HepG2 (cell line): ENCODE measurements around the gene KRT4. TPM values are rescaled to one million over a fixed set of nuclear protein-coding genes. Genes with fewer than 3 reads are reported as not detected.

Experiments
- ATAC-seq: fragments of 200-7000 bp; cut with Tn5 transposase; 3 replicates; pipeline ENCODE4 v1.9.1; 2020; ENCODE audit warnings: mild to moderate bottlenecking, moderate library complexity
- BruUV-seq: library from RNA; stranded (reverse); fragments of 400-500 nt; replicated peaks from 2 replicates; lab custom pipeline; 2021; lab: Mats Ljungman, UMichigan
- CTCF ChIA-PET: fragments of 300-600 bp; formaldehyde crosslinking; extraction: SDS; loops from one replicate; lab custom pipeline; 2021; ENCODE audit warnings: low total read pairs, inconsistent platforms, low intra/inter-chr PET ratio; lab: Yijun Ruan, JAX
- POLR2A ChIA-PET: fragments of 350-600 bp; sonication (Branson Sonifier 250); formaldehyde crosslinking; loops from one replicate; lab custom pipeline; 2020; ENCODE audit warnings: antibody characterized with exemption, inconsistent platforms; lab: Yijun Ruan, JAX
- DNase-seq: peaks from one replicate; pipeline ENCODE4 v3.0.0-alpha.2; 2015; ENCODE audit warnings: low spot score
- FAIRE-seq: peaks from 3 replicates; lab custom pipeline; 2011; peaks lifted over from hg19 to GRCh38; lab: Jason Lieb, UNC
- H2AFZ ChIP-seq: one replicate; pipeline ENCODE4 v1.6.1; 2011; ENCODE audit warnings: low read length, inconsistent platforms
- H3K27ac ChIP-seq: fragments of 300-600 bp; 3 replicates; pipeline ENCODE4 v1.8.0; 2011; ENCODE audit warnings: mixed run types, mild to moderate bottlenecking, mixed read lengths, low read length, inconsistent platforms; ENCODE audit not compliant: insufficient read depth; ENCODE audit errors: extremely low read length
- H3K27me3 ChIP-seq, 2 experiments: fragments of 200-600 bp in 1 of 2; 2 replicates in 1 of 2; 3 replicates in 1 of 2; pipeline versions ENCODE4 v1.6.0 to v1.8.0; 2011; ENCODE audit warnings: low read length in 2 of 2, mild to moderate bottlenecking in 2 of 2, moderate library complexity in 2 of 2, inconsistent platforms in 1 of 2; ENCODE audit not compliant: insufficient read depth in 2 of 2, control insufficient read depth in 1 of 2
- H3K36me3 ChIP-seq, 2 experiments: fragments of 200-600 bp in 1 of 2; replicated peaks in 1 of 2; 2 replicates in 1 of 2; 3 replicates in 1 of 2; pipeline versions ENCODE4 v1.5.1 to v1.8.0; 2011; ENCODE audit warnings: low read length in 2 of 2, inconsistent platforms in 1 of 2; ENCODE audit not compliant: insufficient read depth in 2 of 2, control insufficient read depth in 1 of 2
- H3K4me1 ChIP-seq: 2 replicates; pipeline ENCODE4 v1.5.1; 2012; ENCODE audit warnings: low read length, inconsistent platforms; ENCODE audit not compliant: insufficient read depth
- H3K4me2 ChIP-seq: 2 replicates; pipeline ENCODE4 v1.6.0; 2011; ENCODE audit warnings: low read depth, low read length, inconsistent platforms
- H3K4me3 ChIP-seq, 3 experiments: fragments of 200-600 bp in 1 of 3; sonication (generic), shearing (Covaris generic) in 1 of 3; replicated peaks in 1 of 3; 2 replicates each; pipeline ENCODE4 v1.5.1; 2011 to 2016; ENCODE audit warnings: low read length in 3 of 3, inconsistent platforms in 2 of 3, low read depth in 2 of 3, mild to moderate bottlenecking in 2 of 3, control low read depth in 1 of 3, mixed read lengths in 1 of 3; ENCODE audit not compliant: insufficient read depth in 1 of 3
- H3K79me2 ChIP-seq: one replicate; pipeline ENCODE4 v1.6.1; 2011; ENCODE audit warnings: low read length, inconsistent platforms; ENCODE audit not compliant: insufficient read depth
- H3K9ac ChIP-seq: 2 replicates; pipeline ENCODE4 v1.6.0; 2011; ENCODE audit warnings: mild to moderate bottlenecking, low read depth, low read length, inconsistent platforms; ENCODE audit not compliant: insufficient read depth
- H3K9me3 ChIP-seq: 2 replicates; pipeline ENCODE4 v1.5.1; 2012; ENCODE audit warnings: mild to moderate bottlenecking, low read length
- H4K20me1 ChIP-seq: 2 replicates; pipeline ENCODE4 v1.6.0; 2011; ENCODE audit warnings: inconsistent platforms, mild to moderate bottlenecking, low read length, moderate library complexity; ENCODE audit not compliant: insufficient read depth
- ATF7 ChIP-seq, 2 experiments: fragments of 450-650 bp in 1 of 2; sonication (generic) in 1 of 2; formaldehyde crosslinking in 1 of 2; IDR thresholded peaks; 2 replicates each; pipeline versions ENCODE4 v1.4.0 to v1.6.1; 2016 to 2020; ENCODE audit warnings: antibody characterized with exemption in 1 of 2, mild to moderate bottlenecking in 1 of 2, missing genetic modification reagents in 1 of 2
- DDIT3 ChIP-seq: sonication (generic); formaldehyde crosslinking; IDR thresholded peaks from 2 replicates; pipeline ENCODE4 v1.4.0; 2020; ENCODE audit warnings: mild to moderate bottlenecking, missing genetic modification reagents
- ETV6 ChIP-seq: sonication (generic); formaldehyde crosslinking; conservative IDR thresholded peaks from 2 replicates; pipeline ENCODE4 v1.4.0; 2020; ENCODE audit warnings: missing genetic modification reagents
- FOXK2 ChIP-seq: fragments of 450-650 bp; IDR thresholded peaks from 2 replicates; pipeline ENCODE4 v1.6.1; 2016
- HMG20B ChIP-seq: conservative IDR thresholded peaks from 2 replicates; pipeline ENCODE4 v1.6.1; 2016; ENCODE audit warnings: missing genetic modification reagents, missing compliant biosample characterization
- JUN ChIP-seq: sonication (generic); formaldehyde crosslinking; IDR thresholded peaks from 2 replicates; pipeline ENCODE4 v1.4.0; 2020; ENCODE audit warnings: mild to moderate bottlenecking, missing genetic modification reagents
- KLF13 ChIP-seq: sonication (generic); formaldehyde crosslinking; IDR thresholded peaks from 2 replicates; pipeline ENCODE4 v1.4.0; 2020; ENCODE audit warnings: mild to moderate bottlenecking, missing genetic modification reagents
- KLF6 ChIP-seq: IDR thresholded peaks from 2 replicates; pipeline ENCODE4 v1.8.0; 2016; ENCODE audit warnings: missing biosample characterization, missing genetic modification reagents
- NCOA5 ChIP-seq: sonication (generic); formaldehyde crosslinking; IDR thresholded peaks from 2 replicates; pipeline ENCODE4 v1.4.0; 2020; ENCODE audit warnings: missing genetic modification reagents
- NR2F1 ChIP-seq, 2 experiments: fragments of 450-650 bp in 1 of 2; formaldehyde crosslinking in 1 of 2; IDR thresholded peaks; 2 replicates each; pipeline versions ENCODE4 v1.5.0 to v1.6.1; 2016 to 2020; ENCODE audit warnings: mild to moderate bottlenecking in 1 of 2, missing compliant biosample characterization in 1 of 2, missing genetic modification reagents in 1 of 2, moderate library complexity in 1 of 2
- NR2F6 ChIP-seq, 2 experiments: IDR thresholded peaks; 2 replicates each; pipeline ENCODE4 v1.6.1; 2016; ENCODE audit warnings: antibody characterized with exemption in 1 of 2, mild to moderate bottlenecking in 1 of 2
- POLR2A ChIP-seq, 2 experiments: IDR thresholded peaks; 2 replicates each; pipeline ENCODE4 v1.6.1; 2011; ENCODE audit warnings: low read depth in 2 of 2, low read length in 2 of 2, mild to moderate bottlenecking in 1 of 2, moderate library complexity in 1 of 2; ENCODE audit not compliant: insufficient read depth in 1 of 2
- XRCC5 ChIP-seq: fragments of 200-400 bp; formaldehyde crosslinking; optimal IDR thresholded peaks from 2 replicates; pipeline ENCODE3; 2017; ENCODE audit warnings: mild to moderate bottlenecking, low read length
- ZC3H4 ChIP-seq: sonication (generic); formaldehyde crosslinking; IDR thresholded peaks from 2 replicates; pipeline ENCODE4 v1.4.0; 2020; ENCODE audit warnings: missing genetic modification reagents, borderline replicate concordance
- ZNF484 ChIP-seq: sonication (generic); formaldehyde crosslinking; IDR thresholded peaks from 2 replicates; pipeline ENCODE4 v1.5.1; 2020; ENCODE audit warnings: mild to moderate bottlenecking, low read depth, missing genetic modification reagents, borderline replicate concordance
- ZNF746 ChIP-seq: sonication (generic); formaldehyde crosslinking; IDR thresholded peaks from 2 replicates; pipeline ENCODE4 v1.8.0; 2022; ENCODE audit warnings: mild to moderate bottlenecking, missing genetic modification reagents
- ZNF841 ChIP-seq: sonication (generic); formaldehyde crosslinking; IDR thresholded peaks from 2 replicates; pipeline ENCODE4 v1.8.1; 2023; ENCODE audit warnings: missing genetic modification reagents, borderline replicate concordance
- ZNF878 ChIP-seq: sonication (generic); formaldehyde crosslinking; IDR thresholded peaks from 2 replicates; pipeline ENCODE4 v1.8.1; 2023; ENCODE audit warnings: mild to moderate bottlenecking, missing genetic modification reagents, moderate library complexity
- WGBS: methylation state at CpG from one replicate; pipeline ENCODE4 v1.1.6; 2017; ENCODE audit warnings: low lambda C conversion rate; 5-methylcytosine and 5-hydroxymethylcytosine counted together
- in situ Hi-C: cut with HindIII; loops from 2 replicates; pipeline ENCODE4 v1.10.0; 2017; ENCODE audit warnings: low pct_unique_long_range_greater_than_20kb; ENCODE audit not compliant: extremely low pct_ligation_motif_present
- intact Hi-C: fragments of 100-400 bp; cut with micrococcal nuclease; formaldehyde crosslinking; loops from one replicate; pipeline ENCODE4 v1.10.0; 2022; ENCODE audit not compliant: unreplicated experiment
- polyA plus RNA-seq, 8 experiments: library from polyadenylated mRNA; depleted of rRNA in 3 of 8; stranded (reverse) in 7 of 8; unstranded in 1 of 8; fragments of >200 nt; fragmentation: Illumina TruSeq in 4 of 8; extraction: Trizol in 4 of 8; gene quantifications; 2 replicates each; pipeline versions ENCODE4 v1.2.1 to v1.2.3, GENCODE V29; 2011 to 2016; ENCODE audit warnings: low read depth in 4 of 8, missing spikeins in 1 of 8, mixed read lengths in 1 of 8; ENCODE audit not compliant: insufficient read depth in 1 of 8
- total RNA-seq, 5 experiments: library from RNA; depleted of rRNA; stranded (reverse); fragments of >200 nt; fragmentation: Illumina TruSeq; extraction: Trizol; gene quantifications; 2 replicates each; pipeline ENCODE4 v1.2.3, GENCODE V29; 2016; ENCODE audit warnings: low read depth in 1 of 5
- TF ChIP-seq, protein P1 (sequence below): sonication (generic); formaldehyde crosslinking; IDR thresholded peaks from 2 replicates; pipeline ENCODE4 v1.4.0; 2020; ENCODE audit warnings: low read depth, mild to moderate bottlenecking, missing genetic modification reagents
- TF ChIP-seq, protein P2 (sequence below): sonication (generic); formaldehyde crosslinking; IDR thresholded peaks from 2 replicates; pipeline ENCODE4 v1.5.0; 2020; ENCODE audit warnings: mild to moderate bottlenecking, low read depth, missing genetic modification reagents, borderline replicate concordance

The KRT4 gene
- total and polyA plus RNA-seq, 2 of the 13 experiments (the other 11 are each of a cell fraction or from before 2014, with no cell fraction given): not detected

- POLR2A ChIA-PET: no interaction called here
These were observed 20.2 kb upstream of the KRT4 start, which contains the start of gene KRT79 for GRCh38 chr12:52833922-52834726. KRT79 (minus strand) TSS chr12:52834311; CDS start chr12:52834260, 51 bp downstream.

More at GRCh38 chr12:52833922-52834726, 20.2 kb upstream of the KRT4 start, which contains the start of gene KRT79:
- no peaks in the 10 kb centered on the region for H3K36me3 ChIP-seq
- CTCF ChIA-PET: no interaction called here
- H3K4me2 ChIP-seq: no peak within 1 kb of the TSS
- no peak within 1 kb of the TSS for H3K4me3 ChIP-seq
- intact Hi-C loops: no loop called here
- no peak within 1 kb of the TSS for H3K9ac ChIP-seq
- peaks cover 5 to 47% of the 10 kb centered on the region in 2 experiments for H3K27me3 ChIP-seq
- H2AFZ ChIP-seq: no peak within 1 kb of the TSS
- no TSS peak for BruUV-seq
- H4K20me1 ChIP-seq: no peaks in the 10 kb centered on the region
- in situ Hi-C loops: no loop called here
- no peaks in the 10 kb centered on the region for H3K9me3 ChIP-seq
- no peak for DNase-seq
- 42% methylated on average over 14 of the region's 22 CpGs for WGBS
- TF ChIP-seq DDIT3 (CRISPR knock-in tag) (no peak), HMG20B (CRISPR knock-in tag) (no peak), POLR2A (IDR thresholded peaks at IDR 0.05; ENCODE audit: insufficient read depth in 1 of 2, low read depth in 2 of 2, low read length in 2 of 2) (no peak), ZNF746 (CRISPR knock-in tag) (no peak), ZC3H4 (CRISPR knock-in tag) (no peak), ETV6 (CRISPR knock-in tag) (no peak), JUN (CRISPR knock-in tag) (no peak), ZNF484 (CRISPR knock-in tag) (no peak), NR2F6 (IDR thresholded peaks at IDR 0.05) (no peak), NR2F6 (CRISPR knock-in tag; IDR thresholded peaks at IDR 0.05) (no peak), ZNF878 (no peak), KLF6 (CRISPR knock-in tag) (no peak), XRCC5 (no peak), FOXK2 (no peak), ZNF841 (no peak), NR2F1 (CRISPR knock-in tag; IDR thresholded peaks at IDR 0.05) (no peak), KLF13 (CRISPR knock-in tag) (no peak), NCOA5 (CRISPR knock-in tag) (no peak), ATF7 (IDR thresholded peaks at IDR 0.05) (no peak), ATF7 (CRISPR knock-in tag; IDR thresholded peaks at IDR 0.05) (no peak)
- TF ChIP-seq, protein P1, sequence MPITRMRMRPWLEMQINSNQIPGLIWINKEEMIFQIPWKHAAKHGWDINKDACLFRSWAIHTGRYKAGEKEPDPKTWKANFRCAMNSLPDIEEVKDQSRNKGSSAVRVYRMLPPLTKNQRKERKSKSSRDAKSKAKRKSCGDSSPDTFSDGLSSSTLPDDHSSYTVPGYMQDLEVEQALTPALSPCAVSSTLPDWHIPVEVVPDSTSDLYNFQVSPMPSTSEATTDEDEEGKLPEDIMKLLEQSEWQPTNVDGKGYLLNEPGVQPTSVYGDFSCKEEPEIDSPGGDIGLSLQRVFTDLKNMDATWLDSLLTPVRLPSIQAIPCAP (CRISPR knock-in tag): no peak
- TF ChIP-seq, protein P2, sequence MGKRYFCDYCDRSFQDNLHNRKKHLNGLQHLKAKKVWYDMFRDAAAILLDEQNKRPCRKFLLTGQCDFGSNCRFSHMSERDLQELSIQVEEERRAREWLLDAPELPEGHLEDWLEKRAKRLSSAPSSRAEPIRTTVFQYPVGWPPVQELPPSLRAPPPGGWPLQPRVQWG (CRISPR knock-in tag): no peak
- H3K4me1 ChIP-seq: no peaks in the 10 kb centered on the region
- H3K79me2 ChIP-seq: no peaks in the 10 kb centered on the region
- no peak within 1 kb of the TSS for H3K27ac ChIP-seq
- no peak for FAIRE-seq
- ATAC-seq: no peak
